Measurements from ENCODE around the gene ZNF580.

The ZNF580 gene

GRCh38 chr19:55625004-55625326, 15.8 kb upstream of the ZNF580 start:
- DNase-seq: no peak

GRCh38 chr19:55626350-55626749, 14.5 kb upstream of the ZNF580 start:
- no peak for DNase-seq

- peak; percentile 86 for DNase-seq
These were observed 8.4 kb upstream of the ZNF580 start for GRCh38 chr19:55632463-55632834.

GRCh38 chr19:55633861-55634260, 6.9 kb upstream of the ZNF580 start:
- no peak for DNase-seq

- DNase-seq: no peak
These were observed 5.5 kb upstream of the ZNF580 start for GRCh38 chr19:55635334-55635717.

- DNase-seq: no peak
These were observed 4.9 kb upstream of the ZNF580 start for GRCh38 chr19:55635856-55636440.

GRCh38 chr19:55636723-55637122, 4.1 kb upstream of the ZNF580 start:
- no peak for DNase-seq

GRCh38 chr19:55637534-55637933, 3.3 kb upstream of the ZNF580 start:
- DNase-seq: no peak

- peak; percentile 42 for DNase-seq
These were observed 1.9 kb upstream of the ZNF580 start for GRCh38 chr19:55638864-55639359.

GRCh38 chr19:55640043-55640576, 692 bp upstream of the ZNF580 start:
- no peak for DNase-seq

GRCh38 chr19:55641426-55642152, 787 bp downstream of the ZNF580 start:
- DNase-seq: no peak

GRCh38 chr19:55642153-55643002, 1.6 kb downstream of the ZNF580 start:
- DNase-seq: no peak

- DNase-seq: peak; percentile 38
These were observed 2.4 kb downstream of the ZNF580 start, which contains the start of gene ZNF581 for GRCh38 chr19:55643003-55643886. TSS of gene ZNF581 (plus strand) at chr19:55643649. CDS start at chr19:55644572, 923 bp downstream.

GRCh38 chr19:55643887-55644176, 3.0 kb downstream of the ZNF580 start:
- no peak for DNase-seq

GRCh38 chr19:55644191-55644833, 3.5 kb downstream of the ZNF580 start:
- DNase-seq: no peak

GRCh38 chr19:55644842-55645511, 4.2 kb downstream of the ZNF580 start:
- no peak for DNase-seq

- no peak for DNase-seq
These were observed 4.7 kb downstream of the ZNF580 start for GRCh38 chr19:55645512-55645881.

GRCh38 chr19:55646889-55647731, 6.3 kb downstream of the ZNF580 start:
- no peak for DNase-seq

- peak; percentile 67 for DNase-seq
These were observed 7.2 kb downstream of the ZNF580 start, which contains the start of gene CCDC106 for GRCh38 chr19:55647732-55648584. TSS of gene CCDC106 (plus strand) at chr19:55648212. CDS start at chr19:55649047, 835 bp downstream.

Measured in GDM1 (cell line).